H9 (cell line): ENCODE data around the gene CACNB3. TPM values are rescaled to one million over a fixed set of nuclear protein-coding genes. Genes with fewer than 3 reads are reported as not detected.

Source experiments
- DNase-seq: peaks from one replicate; pipeline ENCODE4 v3.0.0-alpha.2; 2017
- H2AFZ ChIP-seq: one replicate; pipeline ENCODE4 v1.6.1; 2013; ENCODE audit warnings: mild to moderate bottlenecking, low read length, control low read depth, moderate library complexity
- H2AK5ac ChIP-seq: 2 replicates; pipeline ENCODE4 v1.6.1; 2013; ENCODE audit warnings: low read length, control low read depth, mixed read lengths; ENCODE audit not compliant: insufficient read length
- H2BK120ac ChIP-seq: one replicate; pipeline ENCODE4 v1.6.1; 2013; ENCODE audit warnings: low read depth, mild to moderate bottlenecking, low read length, control low read depth, inconsistent platforms; ENCODE audit not compliant: poor library complexity, severe bottlenecking
- H2BK12ac ChIP-seq: 2 replicates; pipeline ENCODE4 v1.6.1; 2013; ENCODE audit warnings: low read length, control low read depth, mixed read lengths, low read depth; ENCODE audit not compliant: insufficient read length
- H2BK15ac ChIP-seq: 2 replicates; pipeline ENCODE4 v1.6.1; 2013; ENCODE audit warnings: low read depth, low read length, control low read depth
- H2BK20ac ChIP-seq: one replicate; pipeline ENCODE4 v1.6.1; 2013; ENCODE audit warnings: low read depth, mild to moderate bottlenecking, low read length, control low read depth, inconsistent platforms; ENCODE audit not compliant: poor library complexity, severe bottlenecking
- H2BK5ac ChIP-seq: 2 replicates; pipeline ENCODE4 v1.6.1; 2013; ENCODE audit warnings: low read length, control low read depth, mixed read lengths; ENCODE audit not compliant: insufficient read length
- H3K14ac ChIP-seq: 2 replicates; pipeline ENCODE4 v1.6.1; 2013; ENCODE audit warnings: low read length, control low read depth; ENCODE audit not compliant: insufficient read depth
- H3K18ac ChIP-seq: 2 replicates; pipeline ENCODE4 v1.6.1; 2013; ENCODE audit warnings: low read depth, mild to moderate bottlenecking, mixed read lengths, low read length, control low read depth; ENCODE audit not compliant: insufficient read length
- H3K23ac ChIP-seq: 2 replicates; pipeline ENCODE4 v1.6.1; 2013; ENCODE audit warnings: low read length, control low read depth, mixed read lengths, low read depth; ENCODE audit not compliant: insufficient read length
- H3K23me2 ChIP-seq: 2 replicates; pipeline ENCODE4 v1.6.1; 2013; ENCODE audit warnings: low read depth, mild to moderate bottlenecking, mixed read lengths, low read length, control low read depth; ENCODE audit not compliant: insufficient read length, poor library complexity, severe bottlenecking
- H3K27ac ChIP-seq: 2 replicates; pipeline ENCODE4 v1.5.1; 2013; ENCODE audit warnings: low read length, control low read depth, mixed read lengths, low read depth; ENCODE audit not compliant: insufficient read length
- H3K27me3 ChIP-seq: 2 replicates; pipeline ENCODE4 v1.6.1; 2013; ENCODE audit warnings: low read length, control low read depth, inconsistent platforms; ENCODE audit not compliant: insufficient read depth
- H3K4ac ChIP-seq: 2 replicates; pipeline ENCODE4 v1.6.1; 2013; ENCODE audit warnings: low read depth, mild to moderate bottlenecking, control low read depth, inconsistent platforms, low read length, moderate library complexity
- H3K4me1 ChIP-seq: 2 replicates; pipeline ENCODE4 v1.6.1; 2013; ENCODE audit warnings: low read length, control low read depth, inconsistent platforms; ENCODE audit not compliant: insufficient read depth
- H3K4me2 ChIP-seq: 2 replicates; pipeline ENCODE4 v1.6.1; 2013; ENCODE audit warnings: low read length, control low read depth, mixed read lengths; ENCODE audit not compliant: insufficient read length, insufficient read depth
- H3K56ac ChIP-seq: 2 replicates; pipeline ENCODE4 v1.6.1; 2013; ENCODE audit warnings: low read depth, mild to moderate bottlenecking, mixed read lengths, low read length, control low read depth; ENCODE audit not compliant: insufficient read length
- H3K79me1 ChIP-seq: 2 replicates; pipeline ENCODE4 v1.6.1; 2013; ENCODE audit warnings: low read depth, mild to moderate bottlenecking, moderate library complexity, low read length, control low read depth, inconsistent platforms; ENCODE audit not compliant: insufficient read depth, poor library complexity, severe bottlenecking
- H3K79me2 ChIP-seq: 2 replicates; pipeline ENCODE4 v1.6.1; 2013; ENCODE audit warnings: low read length, control low read depth, inconsistent platforms; ENCODE audit not compliant: insufficient read depth
- H3K9ac ChIP-seq: 2 replicates; pipeline ENCODE4 v1.6.1; 2013; ENCODE audit warnings: low read length, control low read depth, mixed read lengths; ENCODE audit not compliant: insufficient read length; ENCODE audit errors: extremely low read depth
- H3K9me3 ChIP-seq: one replicate; pipeline ENCODE4 v1.6.1; 2013; ENCODE audit warnings: low read depth, low read length, inconsistent platforms; ENCODE audit not compliant: control insufficient read depth
- H3T11ph ChIP-seq: one replicate; pipeline ENCODE4 v1.6.1; 2013; ENCODE audit warnings: mild to moderate bottlenecking, low read length, control low read depth, inconsistent platforms
- H4K20me1 ChIP-seq: one replicate; pipeline ENCODE4 v1.6.1; 2013; ENCODE audit not compliant: control insufficient read depth, insufficient read length, insufficient read depth
- H4K5ac ChIP-seq: 2 replicates; pipeline ENCODE4 v1.6.1; 2013; ENCODE audit warnings: low read depth, mild to moderate bottlenecking, mixed read lengths, low read length, control low read depth; ENCODE audit not compliant: insufficient read length
- H4K8ac ChIP-seq: replicated peaks from 2 replicates; pipeline ENCODE4 v1.6.1; 2013; ENCODE audit warnings: low read length, control low read depth, mixed read lengths, low read depth; ENCODE audit not compliant: insufficient read length
- H4K91ac ChIP-seq: 2 replicates; pipeline ENCODE4 v1.6.1; 2013; ENCODE audit warnings: low read depth, mild to moderate bottlenecking, moderate library complexity, mixed read lengths, low read length, control low read depth; ENCODE audit not compliant: insufficient read length
- H3K27ac Mint-ChIP-seq, 3 experiments: 2 replicates in 2 of 3; 3 replicates in 1 of 3; pipeline ENCODE4 v1.8.0; 2020 to 2021; ENCODE audit warnings: mixed read lengths in 3 of 3, mild to moderate bottlenecking in 1 of 3, moderate library complexity in 1 of 3
- H3K27me3 Mint-ChIP-seq: 2 replicates; pipeline ENCODE4 v1.8.0; 2021; ENCODE audit warnings: low read depth, mild to moderate bottlenecking, moderate library complexity, mixed read lengths
- H3K36me3 Mint-ChIP-seq, 3 experiments: 2 replicates in 2 of 3; 3 replicates in 1 of 3; pipeline ENCODE4 v1.8.0; 2020 to 2021; ENCODE audit warnings: low read depth in 3 of 3, mixed read lengths in 3 of 3; ENCODE audit not compliant: insufficient read depth in 1 of 3
- H3K4me1 Mint-ChIP-seq, 2 experiments: 2 replicates each; pipeline ENCODE4 v1.8.0; 2020; ENCODE audit warnings: mixed read lengths in 2 of 2
- H3K4me3 Mint-ChIP-seq, 2 experiments: 2 replicates in 1 of 2; 3 replicates in 1 of 2; pipeline ENCODE4 v1.8.0; 2020 to 2021; ENCODE audit warnings: mild to moderate bottlenecking in 2 of 2, mixed read lengths in 2 of 2, moderate library complexity in 1 of 2
- H3K9me3 Mint-ChIP-seq, 2 experiments: 2 replicates in 1 of 2; 3 replicates in 1 of 2; pipeline ENCODE4 v1.8.0; 2020; ENCODE audit warnings: mild to moderate bottlenecking in 2 of 2, mixed read lengths in 2 of 2, moderate library complexity in 1 of 2
- CTCF ChIP-seq: fragments of 200-600 bp; sonication (generic); conservative IDR thresholded peaks from 3 replicates; pipeline ENCODE4 v1.8.0; 2021; ENCODE audit warnings: antibody characterized with exemption, mild to moderate bottlenecking
- WGBS: extraction: QIAGEN DNeasy Blood & Tissue Kit; methylation state at CpG from one replicate; pipeline ENCODE4 v1.1.7; 2013; ENCODE audit warnings: missing lambda C conversion rate, low lambda C conversion rate, mixed read lengths; ENCODE audit not compliant: insufficient read length; ENCODE audit errors: extremely low coverage; 5-methylcytosine and 5-hydroxymethylcytosine counted together
- total RNA-seq: library from RNA; stranded (reverse); gene quantifications from 2 replicates; pipeline ENCODE4 v1.2.1, GENCODE V29; 2021

CACNB3 gene
- total RNA-seq, 1 experiment from 2014 or later, result 35.1 TPM

DNA sequence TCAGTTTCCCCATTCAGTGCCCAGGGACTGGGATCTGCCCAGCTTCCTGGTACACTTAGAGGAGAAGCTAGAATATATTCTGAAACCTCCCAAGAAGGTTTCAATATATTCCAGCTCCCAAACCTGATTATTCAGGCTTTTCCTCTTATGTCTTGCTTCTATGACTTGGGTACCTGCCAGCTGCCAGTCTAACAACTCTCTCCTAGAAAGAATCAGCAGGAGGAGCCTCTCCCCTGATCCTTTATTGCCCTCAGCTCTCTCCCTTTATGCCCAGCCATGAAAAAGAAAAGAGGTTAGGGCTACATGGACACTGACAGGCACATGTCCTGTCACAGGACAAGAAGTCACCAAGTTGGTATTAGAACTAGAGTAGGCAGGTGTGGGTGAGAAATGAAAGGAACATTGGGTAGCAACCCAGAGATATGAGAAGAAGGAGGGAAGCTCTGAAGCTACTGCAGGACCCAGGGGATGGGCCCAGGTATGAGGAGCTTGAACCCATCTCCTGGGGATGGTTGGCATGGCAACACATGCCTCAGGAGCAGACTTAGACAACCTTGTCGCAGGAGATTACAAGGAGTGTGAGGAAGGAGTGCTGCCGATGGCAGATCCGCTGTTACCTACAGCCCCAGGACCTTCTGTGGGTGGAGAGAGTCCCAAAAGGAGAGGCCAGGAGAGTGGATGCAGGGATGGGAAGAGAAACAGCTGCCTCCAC, 2.0 kb upstream of the CACNB3 start:
- H3K9ac ChIP-seq, result no peak overlapping the region
- H2BK12ac ChIP-seq, result no peak overlapping the region
- no peak overlapping the region for H2BK20ac ChIP-seq
- H3K23ac ChIP-seq, result no peak overlapping the region
- H3T11ph ChIP-seq, result no peak overlapping the region
- DNase-seq, result no peak
- no peaks in the 10 kb centered on the region for H4K20me1 ChIP-seq
- H3K79me1 ChIP-seq, result no peaks in the 10 kb centered on the region
- H3K27ac ChIP-seq, result no peak overlapping the region
- Mint-ChIP-seq H3K4me1 (peaks cover 60 to 63% of the 10 kb centered on the region in 2 experiments), H3K27me3 (peaks cover 48% of the 10 kb centered on the region), H3K9me3 (no peaks in the 10 kb centered on the region), H3K36me3 (no peaks in the 10 kb centered on the region), H3K27ac (no peak overlapping the region; a peak in 1 of 7 replicates), H3K4me3 (peak overlapping the region; percentile 88 to 95; a peak in 4 of 5 replicates)
- H4K8ac ChIP-seq, result no peak overlapping the region
- H3K14ac ChIP-seq, result no peak overlapping the region
- H3K4me1 ChIP-seq, result 0 out of 2 replicates have a peak, but pooled peaks cover 2% of the 10 kb centered on the region
- no peak overlapping the region for H2BK15ac ChIP-seq
- no peak for TF ChIP-seq CTCF
- H4K5ac ChIP-seq, result no peak overlapping the region
- H3K18ac ChIP-seq, result no peak overlapping the region
- no peak overlapping the region for H2AK5ac ChIP-seq
- H3K23me2 ChIP-seq, result peaks cover 28% of the 10 kb centered on the region
- WGBS, result no CpG with 5 or more reads among the region's 3 CpGs
- H4K91ac ChIP-seq, result no peak overlapping the region
- H2BK120ac ChIP-seq, result no peak overlapping the region
- H3K79me2 ChIP-seq, result no peaks in the 10 kb centered on the region
- no peak overlapping the region for H3K56ac ChIP-seq
- peak overlapping the region; percentile 87 for H3K4me2 ChIP-seq
- no peak overlapping the region for H2AFZ ChIP-seq
- no peak overlapping the region for H2BK5ac ChIP-seq
- H3K4ac ChIP-seq, result no peak overlapping the region
- no peaks in the 10 kb centered on the region for H3K9me3 ChIP-seq
- H3K27me3 ChIP-seq, result peaks cover 27% of the 10 kb centered on the region
